ENCODE data around the gene SETD9.
A peak's percentile ranks its signal among the peaks of the same experiment; 100 is the strongest.

The SETD9 gene

GRCh38 chr5:56909294-56910209 is at the start of gene SETD9:
Gene SETD9, plus strand, starts transcription at chr5:56909596. Its CDS starts 50 bp downstream, at chr5:56909646.
- TF ChIP-seq CTCF (IDR thresholded peaks at IDR 0.05): no peak
- H3K4me3 ChIP-seq: peak within 1 kb of the TSS; percentile 93
- peak; percentile 99 for DNase-seq (ENCODE audit: low spot score)
- peak within 1 kb of the TSS; percentile 94 to 99 for H3K27ac ChIP-seq

GRCh38 chr5:56861893-56862485 is 47.4 kb upstream of the SETD9 start:
- no peak for TF ChIP-seq CTCF (IDR thresholded peaks at IDR 0.05)
- Histone ChIP-seq H3K27ac (no peak overlapping the region), H3K4me3 (no peak overlapping the region)
- no peak for DNase-seq (ENCODE audit: low spot score)

- TF ChIP-seq CTCF (IDR thresholded peaks at IDR 0.05): no peak
- Histone ChIP-seq H3K4me3 (no peak overlapping the region), H3K27ac (no peak overlapping the region)
- DNase-seq (ENCODE audit: low spot score): no peak
Measured at GRCh38 chr5:56862909-56863308, 46.5 kb upstream of the SETD9 start.

- TF ChIP-seq CTCF (IDR thresholded peaks at IDR 0.05): no peak
- Histone ChIP-seq H3K4me3 (no peak overlapping the region), H3K27ac (no peak overlapping the region)
- no peak for DNase-seq (ENCODE audit: low spot score)
Measured at GRCh38 chr5:56871777-56872176, 37.6 kb upstream of the SETD9 start.

GRCh38 chr5:56873056-56873455 is 36.3 kb upstream of the SETD9 start:
- H3K27ac ChIP-seq: no peak overlapping the region
- no peak for TF ChIP-seq CTCF (IDR thresholded peaks at IDR 0.05)
- DNase-seq (ENCODE audit: low spot score): no peak
- H3K4me3 ChIP-seq: no peak overlapping the region

- no peak for DNase-seq (ENCODE audit: low spot score)
- Histone ChIP-seq H3K27ac (no peak overlapping the region), H3K4me3 (no peak overlapping the region)
- no peak for TF ChIP-seq CTCF (IDR thresholded peaks at IDR 0.05)
Measured at GRCh38 chr5:56876327-56876726, 33.1 kb upstream of the SETD9 start.

- no peak overlapping the region for H3K27ac ChIP-seq
- no peak overlapping the region for H3K4me3 ChIP-seq
- no peak for DNase-seq (ENCODE audit: low spot score)
- no peak for TF ChIP-seq CTCF (IDR thresholded peaks at IDR 0.05)
Measured at GRCh38 chr5:56881571-56881970, 27.8 kb upstream of the SETD9 start.

Measured in coronary artery (tissue), 2 donors.